KMS-11 (cell line): ENCODE results near the gene NSRP1.

Experiments used
- H2AFZ ChIP-seq: fragments of 200-600 bp; sonication (generic); 2 replicates; pipeline ENCODE4 v1.6.1; 2016; ENCODE audit warnings: antibody characterized with exemption, mixed run types, low read depth
- H3K27ac ChIP-seq: fragments of 200-600 bp; sonication (generic); 2 replicates; pipeline ENCODE4 v1.6.1; 2016; ENCODE audit warnings: mild to moderate bottlenecking, mixed run types
- H3K27me3 ChIP-seq: fragments of 200-600 bp; sonication (generic); 2 replicates; pipeline ENCODE4 v1.6.1; 2017; ENCODE audit warnings: mild to moderate bottlenecking, low read depth, mixed run types, moderate library complexity; ENCODE audit not compliant: insufficient read depth
- H3K36me3 ChIP-seq: fragments of 200-600 bp; sonication (generic); 2 replicates; pipeline ENCODE4 v1.6.1; 2017; ENCODE audit warnings: mild to moderate bottlenecking, mixed run types; ENCODE audit not compliant: insufficient read depth
- H3K4me1 ChIP-seq: fragments of 200-600 bp; sonication (generic); 2 replicates; pipeline ENCODE4 v1.6.1; 2016; ENCODE audit warnings: mild to moderate bottlenecking, low read depth, mixed run types; ENCODE audit not compliant: poor library complexity, severe bottlenecking
- H3K4me2 ChIP-seq: fragments of 200-600 bp; sonication (generic); 2 replicates; pipeline ENCODE4 v1.7.0; 2016; ENCODE audit warnings: mild to moderate bottlenecking, mixed run types
- H3K4me3 ChIP-seq: fragments of 200-600 bp; sonication (generic); IDR thresholded peaks from 2 replicates; pipeline ENCODE4 v1.6.1; 2017; ENCODE audit warnings: low read depth, low read length, mixed read lengths; ENCODE audit not compliant: insufficient read depth
- H3K79me2 ChIP-seq: fragments of 200-600 bp; sonication (generic); 2 replicates; pipeline ENCODE4 v1.6.1; 2016; ENCODE audit warnings: low read depth, mixed run types; ENCODE audit not compliant: insufficient read depth
- H3K9ac ChIP-seq: fragments of 200-600 bp; sonication (generic); 2 replicates; pipeline ENCODE4 v1.6.1; 2016; ENCODE audit warnings: mild to moderate bottlenecking, mixed run types
- H4K20me1 ChIP-seq: fragments of 200-600 bp; sonication (generic); 2 replicates; pipeline ENCODE4 v1.6.1; 2016; ENCODE audit warnings: mild to moderate bottlenecking, mixed run types; ENCODE audit not compliant: insufficient read depth
- TF ChIP-seq, protein P1 (sequence below): fragments of 200-600 bp; sonication (generic); conservative IDR thresholded peaks from 2 replicates; pipeline ENCODE4 v1.6.1; 2017; ENCODE audit warnings: low read depth, mild to moderate bottlenecking, antibody characterized with exemption, low read length, moderate library complexity, mixed read lengths

Gene NSRP1

GRCh38 chr17:30155389-30155788, 38.8 kb downstream of the NSRP1 start:
- TF ChIP-seq, protein P1, sequence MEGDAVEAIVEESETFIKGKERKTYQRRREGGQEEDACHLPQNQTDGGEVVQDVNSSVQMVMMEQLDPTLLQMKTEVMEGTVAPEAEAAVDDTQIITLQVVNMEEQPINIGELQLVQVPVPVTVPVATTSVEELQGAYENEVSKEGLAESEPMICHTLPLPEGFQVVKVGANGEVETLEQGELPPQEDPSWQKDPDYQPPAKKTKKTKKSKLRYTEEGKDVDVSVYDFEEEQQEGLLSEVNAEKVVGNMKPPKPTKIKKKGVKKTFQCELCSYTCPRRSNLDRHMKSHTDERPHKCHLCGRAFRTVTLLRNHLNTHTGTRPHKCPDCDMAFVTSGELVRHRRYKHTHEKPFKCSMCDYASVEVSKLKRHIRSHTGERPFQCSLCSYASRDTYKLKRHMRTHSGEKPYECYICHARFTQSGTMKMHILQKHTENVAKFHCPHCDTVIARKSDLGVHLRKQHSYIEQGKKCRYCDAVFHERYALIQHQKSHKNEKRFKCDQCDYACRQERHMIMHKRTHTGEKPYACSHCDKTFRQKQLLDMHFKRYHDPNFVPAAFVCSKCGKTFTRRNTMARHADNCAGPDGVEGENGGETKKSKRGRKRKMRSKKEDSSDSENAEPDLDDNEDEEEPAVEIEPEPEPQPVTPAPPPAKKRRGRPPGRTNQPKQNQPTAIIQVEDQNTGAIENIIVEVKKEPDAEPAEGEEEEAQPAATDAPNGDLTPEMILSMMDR = no peak
- Histone ChIP-seq H3K4me2 (no peak overlapping the region), H3K36me3 (no peaks in the 10 kb centered on the region), H3K79me2 (peaks cover 33% of the 10 kb centered on the region; the same call in 1 of the 2 replicates), H3K4me3 (no peak overlapping the region), H4K20me1 (no peaks in the 10 kb centered on the region), H3K27me3 (no peaks in the 10 kb centered on the region), H3K4me1 (peaks cover 16% of the 10 kb centered on the region), H3K9ac (no peak overlapping the region), H2AFZ (no peak overlapping the region), H3K27ac (no peak overlapping the region)

DNA sequence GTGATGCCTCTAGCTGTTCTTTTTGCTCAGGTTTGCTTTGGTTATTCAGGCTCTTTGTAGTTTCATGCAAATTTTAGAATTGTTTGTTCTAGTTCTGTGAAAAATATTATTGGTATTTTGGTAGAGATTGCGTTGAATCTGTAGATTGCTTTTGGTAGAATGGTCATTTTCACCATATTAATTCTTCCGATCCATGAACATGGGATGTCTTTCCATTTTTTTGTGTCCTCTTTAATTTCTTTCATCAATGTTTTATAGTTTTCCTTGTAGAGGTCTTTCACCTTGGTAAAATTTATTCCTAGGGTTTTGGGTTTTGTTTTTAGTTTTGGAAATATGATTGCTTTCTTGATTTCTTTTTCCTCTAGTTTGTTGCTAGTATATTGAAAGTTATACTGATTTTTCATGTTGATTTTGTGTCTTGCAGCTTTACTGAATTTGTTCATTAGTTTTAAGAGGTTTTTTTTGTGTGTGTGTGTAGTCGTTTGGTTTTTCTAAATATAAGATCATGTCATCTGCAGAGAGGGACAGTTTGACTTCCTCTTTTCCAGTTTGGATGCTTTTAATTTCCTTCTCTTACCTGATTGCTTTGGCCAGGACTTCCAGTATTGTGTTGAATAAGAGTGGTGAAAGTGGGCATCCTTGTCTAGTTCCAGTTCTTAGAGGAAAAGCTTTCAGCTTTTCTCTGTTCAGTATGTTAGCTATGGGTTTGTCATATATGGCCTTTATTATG, 42.4 kb downstream of the NSRP1 start:
- Histone ChIP-seq H3K36me3 (no peaks in the 10 kb centered on the region), H3K4me3 (no peak overlapping the region), H3K9ac (no peak overlapping the region), H4K20me1 (no peaks in the 10 kb centered on the region), H3K27me3 (no peaks in the 10 kb centered on the region), H2AFZ (no peak overlapping the region), H3K4me2 (no peak overlapping the region), H3K4me1 (peaks cover 11% of the 10 kb centered on the region), H3K79me2 (peaks cover 39% of the 10 kb centered on the region; the same call in 1 of the 2 replicates), H3K27ac (no peak overlapping the region)
- TF ChIP-seq, protein P1 = no peak

DNA sequence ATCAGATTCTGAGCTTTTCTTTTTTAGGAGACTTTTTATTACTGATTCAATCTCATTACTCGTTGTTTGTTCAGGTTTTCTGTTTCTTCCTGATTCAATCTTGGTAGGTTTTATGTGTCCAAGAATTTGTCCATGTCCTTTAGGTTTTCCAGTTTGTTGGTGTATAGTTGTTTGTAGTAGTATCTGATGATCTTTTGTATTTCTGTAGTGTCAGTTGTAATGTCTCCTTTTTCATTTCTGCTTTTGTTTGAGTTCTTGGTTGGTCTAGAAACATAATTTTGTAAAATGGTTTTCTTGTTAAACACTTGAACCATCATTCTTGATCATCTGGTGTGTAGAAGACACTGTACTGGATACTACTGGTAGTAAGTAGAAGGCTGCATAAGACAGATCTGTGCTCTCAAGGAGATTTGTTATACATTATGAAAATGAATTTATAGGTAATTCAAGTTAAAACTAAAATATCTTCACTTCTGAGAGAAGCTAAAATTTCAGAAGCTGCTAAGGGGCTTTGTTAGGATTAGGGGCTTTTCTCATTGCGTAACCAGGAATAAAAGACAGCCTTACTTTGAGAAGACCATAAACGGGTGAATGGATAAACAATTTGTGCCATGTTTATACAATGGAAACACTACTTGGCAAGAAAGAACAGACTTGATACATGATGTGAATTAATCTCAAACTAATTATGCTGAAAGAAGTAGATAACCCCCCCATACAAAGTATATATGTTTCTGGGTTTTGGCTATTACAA, 44.0 kb downstream of the NSRP1 start:
- Histone ChIP-seq H3K9ac (no peak overlapping the region), H3K27ac (no peak overlapping the region), H3K4me2 (no peak overlapping the region), H3K79me2 (peaks cover 34% of the 10 kb centered on the region; the same call in 1 of the 2 replicates), H2AFZ (no peak overlapping the region), H3K4me1 (peaks cover 15% of the 10 kb centered on the region), H3K4me3 (no peak overlapping the region), H4K20me1 (no peaks in the 10 kb centered on the region), H3K27me3 (no peaks in the 10 kb centered on the region), H3K36me3 (no peaks in the 10 kb centered on the region)
- TF ChIP-seq, protein P1 = no peak

GRCh38 chr17:30161601-30162000, 45.0 kb downstream of the NSRP1 start:
- peaks cover 18% of the 10 kb centered on the region for H3K4me1 ChIP-seq
- H3K27me3 ChIP-seq = no peaks in the 10 kb centered on the region
- no peaks in the 10 kb centered on the region for H4K20me1 ChIP-seq
- H3K27ac ChIP-seq = no peak overlapping the region
- no peaks in the 10 kb centered on the region for H3K36me3 ChIP-seq
- no peak overlapping the region for H2AFZ ChIP-seq
- no peak overlapping the region for H3K9ac ChIP-seq
- peaks cover 33% of the 10 kb centered on the region; the same call in 1 of the 2 replicates for H3K79me2 ChIP-seq
- H3K4me3 ChIP-seq = no peak overlapping the region
- TF ChIP-seq, protein P1 = no peak
- no peak overlapping the region for H3K4me2 ChIP-seq
